Esophagus (tissue), 2 donors: ENCODE data around the gene AVPR2. TPM values are rescaled to one million over a fixed set of nuclear protein-coding genes. Genes with fewer than 3 reads are reported as not detected.

Experiments used
- H3K27ac ChIP-seq, 2 donors: one replicate each; pipeline ENCODE4 v1.5.1; 2013; ENCODE audit warnings: low read depth in 2 of 2, mild to moderate bottlenecking in 2 of 2, inconsistent platforms in 1 of 2, low read length in 1 of 2, moderate library complexity in 1 of 2
- H3K27me3 ChIP-seq, 2 donors: one replicate each; pipeline ENCODE4 v1.6.1; 2013; ENCODE audit warnings: low read length in 2 of 2, control low read depth in 1 of 2, mild to moderate bottlenecking in 1 of 2; ENCODE audit not compliant: insufficient read depth in 2 of 2, control insufficient read depth in 1 of 2
- H3K36me3 ChIP-seq, 2 donors: one replicate each; pipeline ENCODE4 v1.6.1; 2013; ENCODE audit warnings: low read length in 1 of 2; ENCODE audit not compliant: control insufficient read depth in 2 of 2, insufficient read depth in 2 of 2
- H3K4me1 ChIP-seq, 2 donors: one replicate each; pipeline ENCODE4 v1.6.1; 2013; ENCODE audit warnings: low read length in 1 of 2; ENCODE audit not compliant: control insufficient read depth in 2 of 2, insufficient read depth in 2 of 2
- H3K4me3 ChIP-seq, 2 donors: one replicate each; pipeline ENCODE4 v1.5.1; 2013; ENCODE audit warnings: low read length in 2 of 2, mild to moderate bottlenecking in 2 of 2, low read depth in 1 of 2, moderate library complexity in 1 of 2
- H3K9me3 ChIP-seq, 2 donors: one replicate each; pipeline ENCODE4 v1.6.1; 2013; ENCODE audit warnings: mild to moderate bottlenecking in 2 of 2, low read depth in 1 of 2, low read length in 1 of 2, moderate library complexity in 1 of 2; ENCODE audit not compliant: control insufficient read depth in 2 of 2, insufficient read depth in 1 of 2
- WGBS, 2 donors: extraction: QIAGEN DNeasy Blood & Tissue Kit; methylation state at CpG; one replicate each; pipeline ENCODE4 v1.1.7; 2013; 5-methylcytosine and 5-hydroxymethylcytosine counted together
- polyA plus RNA-seq, 2 donors: library from polyadenylated mRNA; stranded (reverse); fragments of 200-250 nt; gene quantifications; one replicate each; pipeline ENCODE4 v1.2.3, GENCODE V29; 2013
- donor health status: healthy with polysubstance abuse.
- donor health status: Bipolar disorder and iron deficiency.

The AVPR2 gene
- under 1 TPM; 0.45 to 0.68 TPM for polyA plus RNA-seq

- H3K27me3 ChIP-seq: no peaks in the 10 kb centered on the region
- peak within 1 kb of the TSS in 1 of 2 donors; percentile 7 for H3K4me3 ChIP-seq
- H3K36me3 ChIP-seq: no peaks in the 10 kb centered on the region
- H3K27ac ChIP-seq: no peak within 1 kb of the TSS
- no peaks in the 10 kb centered on the region for H3K9me3 ChIP-seq
- H3K4me1 ChIP-seq: peaks cover 5% of the 10 kb centered on the region in 2 donors
- WGBS, 2 donors: 33 to 64% methylated on average over 13 to 26 of the region's 26 CpGs
Observed at GRCh38 chrX:153903991-153904957, at the start of gene AVPR2. AVPR2 (plus strand) TSS chrX:153904673; CDS start chrX:153905146, 473 bp downstream.

GRCh38 chrX:153854702-153855101 is 49.8 kb upstream of the AVPR2 start:
- peaks cover 0 to under 1% of the 10 kb centered on the region in 2 donors for H3K27me3 ChIP-seq
- no peak overlapping the region for H3K4me3 ChIP-seq

GRCh38 chrX:153857348-153857903 is 47.0 kb upstream of the AVPR2 start:
- Histone ChIP-seq H3K27ac (no peak overlapping the region), H3K36me3 (no peaks in the 10 kb centered on the region), H3K9me3 (peaks cover 0 to 5% of the 10 kb centered on the region in 2 donors), H3K4me3 (no peak overlapping the region), H3K27me3 (peaks cover 0 to 5% of the 10 kb centered on the region in 2 donors), H3K4me1 (no peaks in the 10 kb centered on the region)
- 67 to 82% methylated on average over 2 of the region's 2 CpGs for WGBS, 2 donors

More at GRCh38 chrX:153854702-153855101, 49.8 kb upstream of the AVPR2 start:
- H3K27ac ChIP-seq: no peak overlapping the region
- H3K4me1 ChIP-seq: no peaks in the 10 kb centered on the region
- no peaks in the 10 kb centered on the region for H3K36me3 ChIP-seq
- 80 to 83% methylated on average over 9 of the region's 9 CpGs for WGBS, 2 donors
- H3K9me3 ChIP-seq: peaks cover 0 to 5% of the 10 kb centered on the region in 2 donors

- Histone ChIP-seq H3K27me3 (peaks cover 0 to 5% of the 10 kb centered on the region in 2 donors), H3K4me3 (no peak overlapping the region), H3K36me3 (no peaks in the 10 kb centered on the region), H3K9me3 (no peaks in the 10 kb centered on the region), H3K4me1 (no peaks in the 10 kb centered on the region), H3K27ac (no peak overlapping the region)
- 54 to 67% methylated on average over 10 of the region's 10 CpGs for WGBS, 2 donors
Observed at GRCh38 chrX:153861151-153861550, 43.3 kb upstream of the AVPR2 start.

- 60 to 69% methylated on average over 21 of the region's 21 CpGs for WGBS, 2 donors
- no peaks in the 10 kb centered on the region for H3K36me3 ChIP-seq
- no peaks in the 10 kb centered on the region for H3K9me3 ChIP-seq
- no peak overlapping the region for H3K4me3 ChIP-seq
- H3K4me1 ChIP-seq: no peaks in the 10 kb centered on the region
- no peak overlapping the region for H3K27ac ChIP-seq
- H3K27me3 ChIP-seq: peaks cover 0 to 5% of the 10 kb centered on the region in 2 donors
Observed at GRCh38 chrX:153861733-153862310, 42.7 kb upstream of the AVPR2 start.

GRCh38 chrX:153862369-153863250 is 41.9 kb upstream of the AVPR2 start:
- Histone ChIP-seq H3K4me1 (no peaks in the 10 kb centered on the region), H3K27ac (no peak overlapping the region), H3K36me3 (no peaks in the 10 kb centered on the region), H3K9me3 (no peaks in the 10 kb centered on the region), H3K4me3 (no peak overlapping the region), H3K27me3 (peaks cover 0 to 5% of the 10 kb centered on the region in 2 donors)
- WGBS, 2 donors: 63 to 71% methylated on average over 20 to 22 of the region's 22 CpGs

- no peaks in the 10 kb centered on the region for H3K9me3 ChIP-seq
- H3K4me1 ChIP-seq: no peaks in the 10 kb centered on the region
- H3K4me3 ChIP-seq: no peak overlapping the region
- no peaks in the 10 kb centered on the region for H3K36me3 ChIP-seq
- peaks cover 0 to 5% of the 10 kb centered on the region in 2 donors for H3K27me3 ChIP-seq
- 66 to 68% methylated on average over 26 to 28 of the region's 28 CpGs for WGBS, 2 donors
- H3K27ac ChIP-seq: no peak overlapping the region
Observed at GRCh38 chrX:153863251-153863991, 41.1 kb upstream of the AVPR2 start.

GRCh38 chrX:153864101-153864500 is 40.4 kb upstream of the AVPR2 start:
- Histone ChIP-seq H3K27me3 (peaks cover 0 to 5% of the 10 kb centered on the region in 2 donors), H3K4me3 (no peak overlapping the region), H3K4me1 (no peaks in the 10 kb centered on the region), H3K9me3 (no peaks in the 10 kb centered on the region), H3K36me3 (no peaks in the 10 kb centered on the region), H3K27ac (no peak overlapping the region)
- WGBS, 2 donors: 80 to 86% methylated on average over 10 of the region's 10 CpGs
